ENCODE measurements around the gene SUPT6H.
A peak's percentile ranks its signal among the peaks of the same experiment; 100 is the strongest.
"Not testable (repeated sequence)": the region's sequence is repeated elsewhere in the genome, so short reads cannot be mapped to it uniquely, and the experiment has no call there.

SUPT6H gene

GRCh38 chr17:28703552-28704218 is 41.7 kb downstream of the SUPT6H start:
- no peak for DNase-seq

GRCh38 chr17:28704219-28704858 is 42.3 kb downstream of the SUPT6H start:
- no peak for DNase-seq

- no peak for DNase-seq
Observed at GRCh38 chr17:28705074-28705659, 43.2 kb downstream of the SUPT6H start.

GRCh38 chr17:28705728-28706334 is 43.8 kb downstream of the SUPT6H start:
- DNase-seq = no peak

- no peak for DNase-seq
Observed at GRCh38 chr17:28706471-28707338, 44.7 kb downstream of the SUPT6H start.

- DNase-seq = no peak
Observed at GRCh38 chr17:28707339-28707720, 45.3 kb downstream of the SUPT6H start.

GRCh38 chr17:28710861-28711722 is 49.1 kb downstream of the SUPT6H start:
- peak; percentile 93 for DNase-seq

GRCh38 chr17:28711723-28712031 is 49.7 kb downstream of the SUPT6H start, which contains the start of gene PROCA1:
Gene PROCA1, minus strand, starts transcription at chr17:28711888. Its CDS starts 228 bp downstream, at chr17:28711660.
- peak; percentile 39 for DNase-seq

GRCh38 chr17:28712032-28712704 is 50.2 kb downstream of the SUPT6H start:
- DNase-seq = peak; percentile 77

GRCh38 chr17:28712705-28713415 is 50.9 kb downstream of the SUPT6H start:
- DNase-seq = no peak

- DNase-seq = no peak
Observed at GRCh38 chr17:28714281-28714680, 52.3 kb downstream of the SUPT6H start.

- DNase-seq = no peak
Observed at GRCh38 chr17:28715217-28715616, 53.2 kb downstream of the SUPT6H start.

- no peak for DNase-seq
Observed at GRCh38 chr17:28716740-28717577, 55.0 kb downstream of the SUPT6H start.

GRCh38 chr17:28717578-28718332 is 55.8 kb downstream of the SUPT6H start, which contains the start of gene RAB34:
Gene RAB34, minus strand, starts transcription at chr17:28717868. Its CDS starts 602 bp downstream, at chr17:28717266.
- no peak for DNase-seq

GRCh38 chr17:28718333-28719020 is 56.5 kb downstream of the SUPT6H start:
- DNase-seq = no peak

- no peak for DNase-seq
Observed at GRCh38 chr17:28719021-28719433, 57.0 kb downstream of the SUPT6H start.

- DNase-seq = peak; percentile 36
Observed at GRCh38 chr17:28720247-28720996, 58.4 kb downstream of the SUPT6H start.

GRCh38 chr17:28720997-28721329 is 59.0 kb downstream of the SUPT6H start:
- DNase-seq = not testable (repeated sequence)
